Esophagus mucosa (tissue), 1 donor: ENCODE results near the gene MSH5. TPM values are rescaled to one million over a fixed set of nuclear protein-coding genes. Genes with fewer than 3 reads are reported as not detected.
A peak's percentile ranks its signal among the peaks of the same experiment; 100 is the strongest.

Experiments used
- ATAC-seq: fragments of 200-7000 bp; cut with Tn5 transposase; one replicate; pipeline ENCODE4 v1.9.1; 2020
- total RNA-seq: library from RNA; stranded (reverse); gene quantifications from one replicate; pipeline ENCODE4 v1.2.4, GENCODE V29; 2023
- donor health status: DM: yes; HTN: yes; CAD: no.

The MSH5 gene
- total RNA-seq, 1 donor from 2014 or later = 12.0 TPM

DNA sequence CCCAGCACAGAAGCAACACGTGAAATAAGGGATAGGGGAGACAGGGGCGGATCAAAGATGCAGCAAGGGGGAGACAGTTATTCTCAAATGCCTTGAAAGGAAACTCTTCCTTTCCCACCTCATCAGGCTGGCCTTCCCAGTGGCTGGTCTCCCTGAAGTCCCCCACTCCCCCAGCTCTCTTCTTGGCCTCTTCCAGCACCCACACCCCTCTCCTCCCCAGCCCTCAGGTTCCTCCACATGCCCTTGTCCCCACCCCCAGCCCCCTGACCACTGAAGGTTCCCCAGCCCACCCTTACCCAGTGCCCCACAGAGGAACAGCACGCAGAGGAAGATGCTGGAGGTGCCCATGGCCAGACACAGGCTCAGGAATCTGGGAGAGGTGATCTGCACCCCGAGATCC is 26.3 kb upstream of the MSH5 start:
- ATAC-seq = no peak

DNA sequence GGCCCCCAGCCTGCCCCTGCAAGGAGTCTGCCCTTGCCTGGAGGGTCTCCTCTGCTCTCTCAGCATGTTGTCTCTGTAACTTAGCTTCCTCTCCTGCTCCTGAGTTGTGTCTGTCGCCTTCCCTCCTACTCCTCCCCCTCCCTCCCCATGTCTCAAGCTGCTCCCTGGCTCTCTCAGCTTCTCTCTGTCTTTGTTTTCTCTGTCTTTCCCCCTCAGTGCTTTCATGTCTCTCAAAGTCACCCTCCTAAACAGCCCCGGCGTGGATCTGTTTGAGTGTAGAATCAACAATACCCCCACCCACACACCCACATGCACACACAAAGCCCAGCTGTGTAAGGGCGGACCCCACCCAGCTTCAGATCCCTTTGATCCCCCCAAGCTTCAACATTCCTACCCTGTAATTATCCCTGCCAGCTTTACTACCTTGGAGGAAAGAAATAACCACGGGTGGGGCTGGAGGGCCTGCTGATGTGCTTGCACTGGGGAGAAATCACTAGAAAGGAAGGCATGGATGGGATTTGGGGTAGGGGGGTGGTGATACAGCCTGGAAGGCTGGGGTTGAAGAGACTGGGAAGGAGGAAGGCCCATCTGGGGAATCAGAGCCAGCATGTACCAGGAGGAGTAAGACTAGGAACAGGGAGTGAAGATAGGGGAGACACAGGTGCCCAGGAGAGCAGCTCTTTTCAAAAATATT is 25.7 kb upstream of the MSH5 start:
- ATAC-seq = no peak

GRCh38 chr6:31715022-31715958 is 24.5 kb upstream of the MSH5 start, which contains the start of gene LY6G6D:
TSS of gene LY6G6D (plus strand) at chr6:31715348. CDS start at chr6:31715356, 8 bp downstream.
- ATAC-seq = no peak

DNA sequence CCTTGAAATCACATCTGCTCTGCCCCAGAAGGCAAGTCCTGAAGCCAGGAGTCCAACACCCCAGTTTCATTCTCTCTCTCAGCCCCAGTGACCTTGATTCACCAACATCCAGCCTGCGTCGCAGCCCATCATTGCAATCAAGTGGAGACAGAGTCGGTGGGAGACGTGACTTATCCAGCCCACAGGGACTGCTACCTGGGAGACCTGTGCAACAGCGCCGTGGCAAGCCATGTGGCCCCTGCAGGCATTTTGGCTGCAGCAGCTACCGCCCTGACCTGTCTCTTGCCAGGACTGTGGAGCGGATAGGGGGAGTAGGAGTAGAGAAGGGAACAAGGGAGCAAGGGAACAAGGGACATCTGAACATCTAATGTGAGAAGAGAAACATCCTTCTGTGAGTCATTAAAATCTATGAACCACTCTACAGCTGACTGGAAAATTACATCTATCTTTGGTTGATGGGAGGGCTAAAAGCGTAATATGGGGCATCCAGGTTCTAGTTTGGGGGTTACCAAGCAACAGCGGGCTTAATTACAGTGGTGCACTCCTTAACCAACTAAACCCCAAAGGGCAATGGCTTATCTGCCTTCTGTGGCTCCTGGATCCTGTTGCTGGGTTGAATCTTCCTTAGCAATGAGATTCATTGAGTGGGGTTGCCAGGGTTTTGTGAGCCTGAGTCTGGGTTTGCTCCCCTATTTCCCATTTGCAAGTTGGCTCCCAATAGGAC is 22.1 kb upstream of the MSH5 start:
- ATAC-seq = peak; percentile 42

- peak; percentile 80 for ATAC-seq
Observed at GRCh38 chr6:31718265-31718664, 21.5 kb upstream of the MSH5 start.

- no peak for ATAC-seq
Observed at GRCh38 chr6:31719001-31719400, 20.8 kb upstream of the MSH5 start.

GRCh38 chr6:31720196-31720770 is 19.5 kb upstream of the MSH5 start:
- ATAC-seq = peak; percentile 83

GRCh38 chr6:31721351-31722020 is 18.3 kb upstream of the MSH5 start, which contains the start of gene LY6G6C:
TSS of gene LY6G6C (minus strand) at chr6:31721746. CDS start at chr6:31721679, 67 bp downstream.
- no peak for ATAC-seq

DNA sequence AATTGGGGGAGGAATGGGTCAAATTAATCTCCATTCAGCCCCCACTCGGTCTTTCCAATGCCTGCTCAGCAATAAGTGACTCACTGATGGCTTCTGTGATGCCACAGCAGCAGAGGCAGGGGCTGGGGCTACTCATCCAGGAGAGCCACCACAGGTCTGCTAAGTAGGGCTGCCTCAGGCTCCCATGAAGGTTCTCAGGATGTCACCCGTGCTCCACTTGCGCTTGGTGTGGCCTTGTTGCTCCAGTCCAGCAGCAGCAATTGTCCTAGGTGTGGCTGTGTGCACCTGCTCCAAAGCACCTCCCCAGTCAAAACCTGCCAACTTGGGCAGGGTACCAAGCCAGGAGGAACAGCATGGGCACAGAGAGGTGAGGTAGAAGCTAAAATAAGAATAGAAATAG is 17.6 kb upstream of the MSH5 start:
- ATAC-seq = no peak

DNA sequence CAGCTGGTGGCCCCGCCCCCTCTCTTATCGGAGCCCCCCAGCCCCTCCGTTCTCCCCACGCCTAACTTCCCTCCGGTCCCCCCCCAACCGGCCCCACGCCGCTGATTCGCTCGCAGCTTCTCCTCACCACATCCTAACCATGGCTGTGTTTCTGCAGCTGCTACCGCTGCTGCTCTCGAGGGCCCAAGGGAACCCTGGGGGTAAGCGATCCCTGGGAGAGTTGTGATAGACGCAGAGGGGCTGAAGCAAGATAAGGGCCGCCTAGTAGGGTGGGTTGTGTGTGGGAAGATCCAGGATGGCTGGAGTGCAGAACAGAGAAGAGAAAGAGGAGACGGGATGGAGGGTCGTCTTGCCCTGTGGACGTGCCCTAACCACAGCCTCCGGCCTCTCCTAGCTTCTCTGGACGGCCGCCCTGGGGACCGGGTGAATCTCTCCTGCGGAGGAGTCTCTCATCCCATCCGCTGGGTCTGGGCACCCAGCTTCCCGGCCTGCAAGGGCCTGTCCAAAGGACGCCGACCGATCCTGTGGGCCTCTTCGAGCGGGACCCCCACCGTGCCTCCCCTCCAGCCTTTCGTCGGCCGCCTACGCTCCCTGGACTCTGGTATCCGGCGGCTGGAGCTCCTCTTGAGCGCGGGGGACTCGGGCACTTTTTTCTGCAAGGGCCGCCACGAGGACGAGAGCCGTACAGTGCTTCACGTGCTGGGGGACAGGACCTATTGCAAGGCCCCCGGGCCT is 16.4 kb upstream of the MSH5 start, which contains the start of gene MPIG6B:
Gene MPIG6B, plus strand, starts transcription at position 129 of the 735 bp plus-strand sequence. Its CDS starts 11 bp downstream, at position 140.
- no peak for ATAC-seq

- no peak for ATAC-seq
Observed at GRCh38 chr6:31723980-31724691, 15.7 kb upstream of the MSH5 start.

GRCh38 chr6:31725502-31726350 is 14.1 kb upstream of the MSH5 start:
- ATAC-seq = no peak

DNA sequence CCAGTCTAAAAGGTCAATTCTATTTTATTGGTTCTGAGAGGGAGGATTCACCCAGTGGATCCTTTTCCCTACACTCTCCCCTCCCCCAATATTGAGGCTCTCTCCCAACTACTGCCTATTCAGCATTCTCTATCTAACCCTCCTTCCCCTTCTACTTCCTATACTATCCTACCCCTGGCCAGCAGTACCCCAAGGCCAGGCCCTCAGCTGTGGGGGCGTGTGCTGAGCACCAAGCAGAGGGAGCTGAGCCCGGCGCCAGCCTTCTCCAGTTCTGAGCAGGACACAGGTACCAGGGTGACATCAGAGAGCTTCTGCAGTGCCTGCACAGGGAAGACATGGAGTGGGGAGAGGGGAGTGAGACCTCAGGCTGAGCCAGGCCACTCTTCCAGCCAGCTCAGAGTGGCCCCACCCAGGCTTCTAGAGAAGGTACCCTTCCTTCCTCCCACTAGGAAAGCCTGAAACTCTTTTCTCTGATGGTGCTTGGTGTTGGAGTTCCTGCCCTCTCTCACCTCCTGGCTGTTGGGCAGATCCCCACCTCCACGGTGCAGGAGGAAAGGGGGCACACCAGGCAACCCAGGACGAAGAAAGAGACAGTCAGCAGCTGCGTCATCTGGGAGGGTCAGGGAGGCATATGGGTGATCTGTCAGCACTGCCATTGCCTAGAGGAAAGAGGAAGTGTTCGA is 12.6 kb upstream of the MSH5 start:
- ATAC-seq = no peak

DNA sequence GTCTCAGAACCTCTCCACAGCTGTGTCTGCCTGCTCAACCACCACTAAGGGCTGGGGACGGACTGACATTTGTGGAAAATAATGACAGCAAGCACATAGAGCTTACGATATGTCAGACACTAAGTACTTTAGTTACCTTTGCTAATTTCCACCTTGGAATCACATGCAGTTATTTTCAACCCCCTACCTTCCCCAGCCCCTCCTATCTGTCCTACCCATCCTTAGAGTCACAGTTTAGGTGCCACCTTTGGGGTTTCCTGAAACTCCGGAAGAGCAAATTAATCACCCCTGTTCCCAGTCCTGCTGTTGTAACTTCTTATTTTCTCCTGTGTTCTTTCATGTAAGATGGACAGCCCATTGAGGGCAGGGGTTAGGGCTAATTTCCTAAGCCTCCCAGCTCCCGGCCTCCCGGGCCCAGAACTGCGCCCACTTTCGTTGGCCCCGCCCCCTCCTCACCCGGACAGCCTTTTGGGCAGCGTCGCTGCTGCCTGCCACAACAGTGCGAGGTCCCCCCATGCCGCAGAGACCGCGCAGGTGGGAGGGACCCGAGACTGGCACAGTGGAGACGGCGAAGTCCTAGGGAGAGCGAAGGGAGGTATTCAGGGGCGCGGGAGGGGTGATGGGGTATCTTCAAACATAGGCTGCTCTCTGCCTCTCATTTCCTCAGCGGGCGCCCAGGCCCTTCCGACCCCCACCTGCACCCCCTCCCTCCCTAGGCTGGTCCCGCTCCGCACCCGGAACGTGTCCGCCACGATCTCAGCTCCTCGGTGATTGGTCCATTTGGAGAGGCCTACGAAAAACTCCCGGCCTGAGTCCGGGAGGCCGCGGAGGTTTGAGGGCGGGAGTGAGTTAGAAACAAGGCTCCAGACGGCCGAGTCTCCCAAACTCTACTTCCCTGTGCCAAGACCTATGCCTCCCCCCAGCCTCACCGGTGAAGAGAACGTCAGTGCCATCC is 11.8 kb upstream of the MSH5 start:
- ATAC-seq = no peak

GRCh38 chr6:31728767-31729514 is 10.9 kb upstream of the MSH5 start, which contains the start of gene DDAH2:
TSS of gene DDAH2 (minus strand) at chr6:31729299. CDS start at chr6:31729161, 138 bp downstream.
- peak; percentile 43 for ATAC-seq

DNA sequence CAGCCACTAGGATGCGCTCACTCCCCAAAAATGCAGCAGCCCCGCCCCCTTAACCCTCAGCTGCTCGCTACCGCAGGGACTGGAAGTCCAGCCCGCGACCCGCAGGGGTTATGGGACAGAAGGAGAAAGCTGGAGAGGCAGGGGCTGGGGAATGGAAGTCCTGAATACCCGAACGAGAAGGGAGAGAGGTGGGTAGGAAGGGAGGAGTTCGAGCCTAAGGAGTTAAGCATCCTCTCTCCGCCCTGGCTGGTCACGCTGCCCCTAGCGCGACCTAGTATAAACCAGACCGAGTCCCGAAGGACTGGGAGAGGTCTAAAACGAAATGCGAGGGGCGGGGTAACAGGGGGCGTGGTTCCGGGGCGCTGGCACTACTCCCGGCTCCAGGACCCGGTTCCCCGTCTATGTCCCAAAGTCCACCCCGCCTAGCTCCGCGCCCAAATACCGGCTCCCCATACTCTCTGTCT is 10.3 kb upstream of the MSH5 start:
- peak; percentile 79 for ATAC-seq
